GM18526 (cell line): Measurements from ENCODE around the gene ANP32E.

Experiments used
- POLR2A ChIP-seq: IDR thresholded peaks from 3 replicates; pipeline ENCODE4 v1.6.1; 2011; ENCODE audit not compliant: insufficient read length; ENCODE audit errors: extremely low read depth

Gene ANP32E

GRCh38 chr1:150235852-150236613 is at the start of gene ANP32E:
TSS of gene ANP32E (minus strand) at chr1:150236112. CDS start at chr1:150235786, 326 bp downstream.
- TF ChIP-seq POLR2A = peak; percentile 95

- no peak for TF ChIP-seq POLR2A
Observed at GRCh38 chr1:150283260-150283659, 47.3 kb upstream of the ANP32E start.

- TF ChIP-seq POLR2A = no peak
Observed at GRCh38 chr1:150282558-150282958, 46.6 kb upstream of the ANP32E start.

GRCh38 chr1:150281758-150282557 is 46.0 kb upstream of the ANP32E start, which contains the start of gene CIART:
TSS of gene CIART (plus strand) at chr1:150282554. CDS start at chr1:150283268, 714 bp downstream.
- no peak for TF ChIP-seq POLR2A

GRCh38 chr1:150281221-150281757 is 45.4 kb upstream of the ANP32E start:
- no peak for TF ChIP-seq POLR2A

GRCh38 chr1:150280138-150280707 is 44.3 kb upstream of the ANP32E start:
- TF ChIP-seq POLR2A = no peak

- no peak for TF ChIP-seq POLR2A
Observed at GRCh38 chr1:150273311-150273710, 37.4 kb upstream of the ANP32E start.

- no peak for TF ChIP-seq POLR2A
Observed at GRCh38 chr1:150271291-150271959, 35.5 kb upstream of the ANP32E start.

GRCh38 chr1:150269451-150269850 is 33.5 kb upstream of the ANP32E start:
- no peak for TF ChIP-seq POLR2A

- peak; percentile 77 for TF ChIP-seq POLR2A
Observed at GRCh38 chr1:150268705-150269403, 32.9 kb upstream of the ANP32E start, which contains the start of gene APH1A. TSS of gene APH1A (minus strand) at chr1:150269016. CDS start at chr1:150268810, 206 bp downstream.

GRCh38 chr1:150268340-150268704 is 32.4 kb upstream of the ANP32E start:
- TF ChIP-seq POLR2A = no peak

- no peak for TF ChIP-seq POLR2A
Observed at GRCh38 chr1:150267896-150268295, 32.0 kb upstream of the ANP32E start.

GRCh38 chr1:150263549-150263948 is 27.6 kb upstream of the ANP32E start:
- no peak for TF ChIP-seq POLR2A
